ENCODE results near the gene RAP1B. TPM values are rescaled to one million over a fixed set of nuclear protein-coding genes. Genes with fewer than 3 reads are reported as not detected.

RAP1B gene
- total and polyA plus RNA-seq, 9 of the 15 experiments (the other 6 are each of a cell fraction or from before 2014, with no cell fraction given): 107 to 309 (median 170) TPM

- Histone ChIP-seq H4K20me1 (replicated peaks; ENCODE audit: control insufficient read depth, insufficient read depth, low read length) (no peaks in the 10 kb centered on the region), H3K4me1 (replicated peaks in 1 of 2; ENCODE audit: control insufficient read depth in 2 of 2, insufficient read depth in 2 of 2, low read length in 2 of 2) (no peaks in the 10 kb centered on the region), H3K9me1 (ENCODE audit: control insufficient read depth, insufficient read depth, low read length) (no peaks in the 10 kb centered on the region), H3K4me3 (no peak overlapping the region), H3K79me2 (ENCODE audit: control insufficient read depth, insufficient read depth, low read length) (no peaks in the 10 kb centered on the region), H3K9ac (ENCODE audit: insufficient read depth in 1 of 2, low read depth in 2 of 2, low read length in 2 of 2) (no peak overlapping the region), H3K36me3 (ENCODE audit: control insufficient read depth, insufficient read depth, low read length) (no peaks in the 10 kb centered on the region), H3K4me2 (ENCODE audit: insufficient read depth, low read length) (no peak overlapping the region), H3K9me3 (replicated peaks; ENCODE audit: control insufficient read depth, insufficient read depth, low read depth, low read length) (no peaks in the 10 kb centered on the region), H2AFZ (ENCODE audit: low read depth, low read length) (no peak overlapping the region), H3K27ac (ENCODE audit: extremely low read depth, low read depth, low read length) (no peak overlapping the region), H3K27me3 (ENCODE audit: control insufficient read depth in 2 of 2, insufficient read depth in 2 of 2, low read length in 2 of 2) (peaks cover 5 to 7% of the 10 kb centered on the region in 2 experiments; a peak in 2 of 5 replicates)
- FAIRE-seq (no peak), ATAC-seq (no peak), DNase-seq (ENCODE audit: extremely low read depth in 1 of 4, low spot score in 3 of 4) (no peak)
- ChIA-PET POLR2A (interaction anchor here (1.3 kb wide), 1 partner anchor 15 kb away, joined by 4 read pairs; no protein-coding TSS in a partner anchor), CTCF (ENCODE audit: low intra/inter-chr PET ratio) (no interaction called here)
- TF ChIP-seq ZNF695 (CRISPR knock-in tag; IDR thresholded peaks at IDR 0.05) (no peak), CTCF (IDR thresholded peaks at IDR 0.05 in 2 of 3, conservative IDR thresholded peaks at IDR 0.05 in 1 of 3; ENCODE audit: insufficient read depth in 2 of 3, low read depth in 1 of 3, low read length in 3 of 3) (no peak), KDM5B (IDR thresholded peaks at IDR 0.05; ENCODE audit: insufficient replicate concordance, low read depth, low read length) (no peak), HMGXB4 (CRISPR knock-in tag; IDR thresholded peaks at IDR 0.05) (no peak), EZH2 (IDR thresholded peaks at IDR 0.05; ENCODE audit: borderline replicate concordance, low read depth, low read length) (no peak), CBX2 (IDR thresholded peaks at IDR 0.05; ENCODE audit: insufficient read depth, low read length, poor library complexity, severe bottlenecking) (no peak)
- TF ChIP-seq, protein P1, sequence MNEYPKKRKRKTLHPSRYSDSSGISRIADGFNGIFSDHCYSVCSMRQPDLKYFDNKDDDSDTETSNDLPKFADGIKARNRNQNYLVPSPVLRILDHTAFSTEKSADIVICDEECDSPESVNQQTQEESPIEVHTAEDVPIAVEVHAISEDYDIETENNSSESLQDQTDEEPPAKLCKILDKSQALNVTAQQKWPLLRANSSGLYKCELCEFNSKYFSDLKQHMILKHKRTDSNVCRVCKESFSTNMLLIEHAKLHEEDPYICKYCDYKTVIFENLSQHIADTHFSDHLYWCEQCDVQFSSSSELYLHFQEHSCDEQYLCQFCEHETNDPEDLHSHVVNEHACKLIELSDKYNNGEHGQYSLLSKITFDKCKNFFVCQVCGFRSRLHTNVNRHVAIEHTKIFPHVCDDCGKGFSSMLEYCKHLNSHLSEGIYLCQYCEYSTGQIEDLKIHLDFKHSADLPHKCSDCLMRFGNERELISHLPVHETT (CRISPR knock-in tag; conservative IDR thresholded peaks at IDR 0.05 in 1 of 2, IDR thresholded peaks at IDR 0.05 in 1 of 2): no peak
- TF ChIP-seq, protein P2, sequence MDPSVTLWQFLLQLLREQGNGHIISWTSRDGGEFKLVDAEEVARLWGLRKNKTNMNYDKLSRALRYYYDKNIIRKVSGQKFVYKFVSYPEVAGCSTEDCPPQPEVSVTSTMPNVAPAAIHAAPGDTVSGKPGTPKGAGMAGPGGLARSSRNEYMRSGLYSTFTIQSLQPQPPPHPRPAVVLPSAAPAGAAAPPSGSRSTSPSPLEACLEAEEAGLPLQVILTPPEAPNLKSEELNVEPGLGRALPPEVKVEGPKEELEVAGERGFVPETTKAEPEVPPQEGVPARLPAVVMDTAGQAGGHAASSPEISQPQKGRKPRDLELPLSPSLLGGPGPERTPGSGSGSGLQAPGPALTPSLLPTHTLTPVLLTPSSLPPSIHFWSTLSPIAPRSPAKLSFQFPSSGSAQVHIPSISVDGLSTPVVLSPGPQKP (CRISPR knock-in tag; IDR thresholded peaks at IDR 0.05): no peak
- TF ChIP-seq, protein P3, sequence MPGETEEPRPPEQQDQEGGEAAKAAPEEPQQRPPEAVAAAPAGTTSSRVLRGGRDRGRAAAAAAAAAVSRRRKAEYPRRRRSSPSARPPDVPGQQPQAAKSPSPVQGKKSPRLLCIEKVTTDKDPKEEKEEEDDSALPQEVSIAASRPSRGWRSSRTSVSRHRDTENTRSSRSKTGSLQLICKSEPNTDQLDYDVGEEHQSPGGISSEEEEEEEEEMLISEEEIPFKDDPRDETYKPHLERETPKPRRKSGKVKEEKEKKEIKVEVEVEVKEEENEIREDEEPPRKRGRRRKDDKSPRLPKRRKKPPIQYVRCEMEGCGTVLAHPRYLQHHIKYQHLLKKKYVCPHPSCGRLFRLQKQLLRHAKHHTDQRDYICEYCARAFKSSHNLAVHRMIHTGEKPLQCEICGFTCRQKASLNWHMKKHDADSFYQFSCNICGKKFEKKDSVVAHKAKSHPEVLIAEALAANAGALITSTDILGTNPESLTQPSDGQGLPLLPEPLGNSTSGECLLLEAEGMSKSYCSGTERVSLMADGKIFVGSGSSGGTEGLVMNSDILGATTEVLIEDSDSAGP (CRISPR knock-in tag; IDR thresholded peaks at IDR 0.05): no peak
- in situ Hi-C loops (cut with MboI): no loop called here
- intact Hi-C loops (cut with micrococcal nuclease): no loop called here
- 0% methylated on average over 1 of the region's 1 CpG for WGBS (ENCODE audit: insufficient coverage, low coverage, missing lambda C conversion rate)
- no TSS peak for BruUV-seq (replicated peaks)
Measured at GRCh38 chr12:68577949-68578348, 32.8 kb upstream of the RAP1B start.

All from K562 (cell line).